OCI-LY1 (cell line): Measurements from ENCODE around the gene ITM2B.

ENCODE experiments used
- H2AFZ ChIP-seq: fragments of 200-600 bp; sonication (generic), shearing (Covaris generic); 2 replicates; pipeline ENCODE4 v1.6.0; 2014; ENCODE audit warnings: antibody characterized with exemption, mild to moderate bottlenecking, low read length
- H3F3A ChIP-seq: fragments of 200-600 bp; sonication (generic), shearing (Covaris generic); 2 replicates; pipeline ENCODE4 v1.6.0; 2014; ENCODE audit warnings: mild to moderate bottlenecking, antibody characterized with exemption, low read length, moderate library complexity; ENCODE audit not compliant: insufficient read depth
- H3K27ac ChIP-seq: fragments of 200-600 bp; sonication (generic); 2 replicates; pipeline ENCODE4 v1.5.1; 2014; ENCODE audit warnings: low read length, mixed run types, mild to moderate bottlenecking, low read depth; ENCODE audit not compliant: poor library complexity, severe bottlenecking
- H3K27me3 ChIP-seq: fragments of 200-600 bp; sonication (generic); 2 replicates; pipeline ENCODE4 v1.6.0; 2014; ENCODE audit warnings: antibody characterized with exemption, mild to moderate bottlenecking, low read length, moderate library complexity; ENCODE audit not compliant: insufficient read depth
- H3K36me3 ChIP-seq: fragments of 200-600 bp; sonication (generic); 2 replicates; pipeline ENCODE4 v1.6.1; 2014; ENCODE audit warnings: mild to moderate bottlenecking, antibody characterized with exemption, low read length, moderate library complexity, mixed read lengths; ENCODE audit not compliant: insufficient read depth
- H3K4me1 ChIP-seq: fragments of 200-600 bp; sonication (generic); 2 replicates; pipeline ENCODE4 v1.5.1; 2014; ENCODE audit warnings: mild to moderate bottlenecking, low read length, moderate library complexity; ENCODE audit not compliant: insufficient read depth, severe bottlenecking
- H3K4me2 ChIP-seq: fragments of 200-600 bp; sonication (generic), shearing (Covaris generic); 2 replicates; pipeline ENCODE4 v1.6.1; 2014; ENCODE audit warnings: low read length
- H3K4me3 ChIP-seq: fragments of 200-600 bp; sonication (generic); 2 replicates; pipeline ENCODE4 v1.5.1; 2014; ENCODE audit warnings: low read length, low read depth, mild to moderate bottlenecking, mixed read lengths; ENCODE audit not compliant: poor library complexity, severe bottlenecking
- H3K79me2 ChIP-seq: fragments of 200-600 bp; shearing (Covaris generic); 2 replicates; pipeline ENCODE4 v1.6.1; 2016; ENCODE audit warnings: mixed run types, low read length, mixed read lengths; ENCODE audit not compliant: insufficient read depth
- H3K9ac ChIP-seq: fragments of 200-600 bp; sonication (generic), shearing (Covaris generic); 2 replicates; pipeline ENCODE4 v1.6.1; 2014; ENCODE audit warnings: mild to moderate bottlenecking, low read length, mixed read lengths
- H3K9me2 ChIP-seq: fragments of 200-600 bp; sonication (generic), shearing (Covaris generic); 2 replicates; pipeline ENCODE4 v1.6.1; 2014; ENCODE audit warnings: low read depth, mild to moderate bottlenecking, low read length, mixed read lengths
- H3K9me3 ChIP-seq: fragments of 200-600 bp; shearing (Covaris generic); 2 replicates; pipeline ENCODE4 v1.6.1; 2014; ENCODE audit warnings: low read length, mixed read lengths
- H4K20me1 ChIP-seq: fragments of 200-600 bp; sonication (generic), shearing (Covaris generic); 2 replicates; pipeline ENCODE4 v1.6.0; 2016; ENCODE audit warnings: mild to moderate bottlenecking, low read length; ENCODE audit not compliant: insufficient read depth
- EZH2 ChIP-seq: fragments of 200-600 bp; sonication (generic), shearing (Covaris generic); IDR thresholded peaks from 2 replicates; pipeline ENCODE4 v1.8.0; 2017; ENCODE audit warnings: borderline replicate concordance, mixed run types, mild to moderate bottlenecking, antibody characterized with exemption, low read length, moderate library complexity, mixed read lengths
- TF ChIP-seq, protein P1 (sequence below): fragments of 200-600 bp; sonication (generic), shearing (Covaris generic); IDR thresholded peaks from 2 replicates; pipeline ENCODE4 v1.5.1; 2017; ENCODE audit warnings: mild to moderate bottlenecking, antibody characterized with exemption, low read length, moderate library complexity, mixed read lengths

The ITM2B gene

DNA sequence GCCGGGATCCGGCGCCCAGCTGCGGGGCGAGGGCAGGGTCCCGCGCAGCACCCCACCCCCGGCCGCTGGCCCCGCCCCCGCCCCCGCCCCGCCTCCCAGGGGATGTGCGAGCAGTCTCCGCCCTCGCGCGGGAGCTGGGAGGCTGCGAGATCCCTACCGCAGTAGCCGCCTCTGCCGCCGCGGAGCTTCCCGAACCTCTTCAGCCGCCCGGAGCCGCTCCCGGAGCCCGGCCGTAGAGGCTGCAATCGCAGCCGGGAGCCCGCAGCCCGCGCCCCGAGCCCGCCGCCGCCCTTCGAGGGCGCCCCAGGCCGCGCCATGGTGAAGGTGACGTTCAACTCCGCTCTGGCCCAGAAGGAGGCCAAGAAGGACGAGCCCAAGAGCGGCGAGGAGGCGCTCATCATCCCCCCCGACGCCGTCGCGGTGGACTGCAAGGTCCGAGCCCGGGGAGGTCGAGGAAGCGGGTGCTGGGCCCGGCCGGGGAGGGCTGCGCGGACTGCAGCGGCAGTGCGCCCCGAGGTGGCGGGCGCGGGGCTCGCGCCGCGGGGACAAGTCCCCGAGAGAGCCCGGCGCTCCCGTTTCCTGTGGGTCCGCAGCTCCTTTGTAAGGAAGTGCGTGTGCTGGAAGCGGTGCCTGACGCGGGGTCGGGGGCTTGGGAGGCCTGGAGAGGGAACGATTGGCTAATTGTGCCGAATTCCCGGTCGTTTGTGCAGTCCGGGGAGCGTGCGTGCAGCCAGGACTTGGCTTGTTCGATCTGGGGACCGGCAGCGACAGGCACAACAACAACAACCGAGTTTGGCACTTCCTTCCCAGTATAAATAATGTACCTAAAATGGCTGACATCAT is at the start of gene ITM2B:
TSS of gene ITM2B (plus strand) at position 161 of the 843 bp plus-strand sequence. CDS start at position 316, 155 bp downstream.
- Histone ChIP-seq H3F3A (no peaks in the 10 kb centered on the region), H2AFZ (peak within 1 kb of the TSS; percentile 81), H3K4me1 (peaks cover 50% of the 10 kb centered on the region), H3K4me2 (peak within 1 kb of the TSS; percentile 99), H3K4me3 (peak within 1 kb of the TSS; percentile 99), H4K20me1 (no peaks in the 10 kb centered on the region), H3K9ac (peak within 1 kb of the TSS; percentile 95), H3K9me2 (no peaks in the 10 kb centered on the region), H3K9me3 (no peaks in the 10 kb centered on the region), H3K27me3 (no peaks in the 10 kb centered on the region), H3K27ac (peak within 1 kb of the TSS; percentile 67), H3K36me3 (no peaks in the 10 kb centered on the region), H3K79me2 (peaks cover 43% of the 10 kb centered on the region)
- TF ChIP-seq, protein P1, sequence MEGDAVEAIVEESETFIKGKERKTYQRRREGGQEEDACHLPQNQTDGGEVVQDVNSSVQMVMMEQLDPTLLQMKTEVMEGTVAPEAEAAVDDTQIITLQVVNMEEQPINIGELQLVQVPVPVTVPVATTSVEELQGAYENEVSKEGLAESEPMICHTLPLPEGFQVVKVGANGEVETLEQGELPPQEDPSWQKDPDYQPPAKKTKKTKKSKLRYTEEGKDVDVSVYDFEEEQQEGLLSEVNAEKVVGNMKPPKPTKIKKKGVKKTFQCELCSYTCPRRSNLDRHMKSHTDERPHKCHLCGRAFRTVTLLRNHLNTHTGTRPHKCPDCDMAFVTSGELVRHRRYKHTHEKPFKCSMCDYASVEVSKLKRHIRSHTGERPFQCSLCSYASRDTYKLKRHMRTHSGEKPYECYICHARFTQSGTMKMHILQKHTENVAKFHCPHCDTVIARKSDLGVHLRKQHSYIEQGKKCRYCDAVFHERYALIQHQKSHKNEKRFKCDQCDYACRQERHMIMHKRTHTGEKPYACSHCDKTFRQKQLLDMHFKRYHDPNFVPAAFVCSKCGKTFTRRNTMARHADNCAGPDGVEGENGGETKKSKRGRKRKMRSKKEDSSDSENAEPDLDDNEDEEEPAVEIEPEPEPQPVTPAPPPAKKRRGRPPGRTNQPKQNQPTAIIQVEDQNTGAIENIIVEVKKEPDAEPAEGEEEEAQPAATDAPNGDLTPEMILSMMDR = peak; percentile 61
- TF ChIP-seq EZH2 = no peak

DNA sequence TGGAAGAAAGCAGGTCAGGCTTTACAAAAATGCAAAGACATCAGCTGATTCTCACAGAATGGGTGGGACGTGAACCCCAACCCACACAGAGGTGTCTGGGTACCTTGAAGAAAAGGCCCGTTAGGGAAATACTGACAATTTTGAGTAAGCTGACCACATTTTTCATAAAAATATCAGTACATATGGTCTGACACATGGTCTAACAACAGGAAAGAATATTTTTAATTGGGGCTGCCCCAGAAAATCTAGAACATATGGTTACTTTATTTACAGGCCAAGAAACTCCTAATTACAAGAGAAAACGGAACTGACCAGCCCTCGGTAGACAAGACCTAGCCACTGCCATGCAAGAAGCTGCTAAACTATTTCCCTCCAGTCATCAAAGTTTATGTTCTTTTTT is 48.7 kb upstream of the ITM2B start:
- Histone ChIP-seq H3K4me2 (no peak overlapping the region), H3K9me3 (no peaks in the 10 kb centered on the region), H3K9me2 (no peaks in the 10 kb centered on the region), H3K27me3 (no peaks in the 10 kb centered on the region), H3K4me1 (no peaks in the 10 kb centered on the region), H3F3A (no peaks in the 10 kb centered on the region), H3K27ac (no peak overlapping the region), H3K9ac (no peak overlapping the region), H4K20me1 (no peaks in the 10 kb centered on the region), H3K36me3 (no peaks in the 10 kb centered on the region), H2AFZ (no peak overlapping the region), H3K79me2 (no peaks in the 10 kb centered on the region), H3K4me3 (no peak overlapping the region)
- TF ChIP-seq, protein P1 = no peak
- no peak for TF ChIP-seq EZH2

DNA sequence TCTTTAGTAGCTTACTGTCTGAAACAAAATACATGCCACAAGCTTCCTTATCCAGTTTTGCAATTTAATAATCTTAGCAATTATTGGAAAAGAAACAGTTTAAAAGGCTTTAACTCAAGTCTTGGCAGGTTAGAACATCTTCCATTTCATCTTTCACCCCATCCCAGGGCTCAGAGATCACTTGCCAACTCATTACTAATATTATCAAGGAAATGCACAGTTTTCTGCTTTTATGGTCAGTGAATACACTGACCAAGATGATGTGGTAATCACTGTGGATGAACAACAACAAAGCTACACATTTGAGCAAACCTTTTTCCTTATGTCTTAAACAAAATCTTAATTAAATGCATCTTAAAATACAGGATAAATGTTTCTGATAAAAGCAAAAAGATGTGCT is 48.0 kb upstream of the ITM2B start:
- no peak overlapping the region for H2AFZ ChIP-seq
- H3K9me3 ChIP-seq = no peaks in the 10 kb centered on the region
- H3K9me2 ChIP-seq = no peaks in the 10 kb centered on the region
- no peaks in the 10 kb centered on the region for H3K4me1 ChIP-seq
- H3K36me3 ChIP-seq = no peaks in the 10 kb centered on the region
- no peak overlapping the region for H3K27ac ChIP-seq
- H3K27me3 ChIP-seq = no peaks in the 10 kb centered on the region
- no peaks in the 10 kb centered on the region for H4K20me1 ChIP-seq
- H3K4me2 ChIP-seq = no peak overlapping the region
- H3K4me3 ChIP-seq = no peak overlapping the region
- H3K9ac ChIP-seq = no peak overlapping the region
- no peaks in the 10 kb centered on the region for H3F3A ChIP-seq
- TF ChIP-seq EZH2 = no peak
- TF ChIP-seq, protein P1 = no peak
- no peaks in the 10 kb centered on the region for H3K79me2 ChIP-seq
